ENCODE results near the gene AGO3. TPM values are rescaled to one million over a fixed set of nuclear protein-coding genes. Genes with fewer than 3 reads are reported as not detected.

Gene AGO3
- total and polyA plus RNA-seq, 4 donors = 3.0 to 19.5 (median 7.1) TPM

GRCh38 chr1:36034692-36035091 is 103.8 kb downstream of the AGO3 start:
- Histone ChIP-seq H3K36me3 (ENCODE audit: control insufficient read depth in 4 of 4, insufficient read depth in 3 of 4, low read depth in 1 of 4, low read length in 3 of 4) (peaks cover 3 to 8% (median 5%) of the 10 kb centered on the region in 4 donors), H3K9ac (ENCODE audit: low read depth in 1 of 2, low read length in 2 of 2) (no peak overlapping the region), H3K27me3 (ENCODE audit: control insufficient read depth in 4 of 4, insufficient read depth in 4 of 4, low read length in 3 of 4) (no peaks in the 10 kb centered on the region), H3K9me3 (ENCODE audit: control insufficient read depth in 4 of 4, low read length in 3 of 4) (no peaks in the 10 kb centered on the region), H3K4me3 (ENCODE audit: low read depth in 1 of 3, low read length in 3 of 3) (no peak overlapping the region), H3K4me1 (ENCODE audit: control insufficient read depth in 4 of 4, insufficient read depth in 4 of 4, low read length in 3 of 4) (peaks cover 0 to 3% (median 0%) of the 10 kb centered on the region in 4 donors), H3K27ac (ENCODE audit: low read depth in 1 of 2, low read length in 2 of 2) (peak overlapping the region; percentile 20 to 40)
- TF ChIP-seq ATF3 (IDR thresholded peaks at IDR 0.05) = no peak
- TF ChIP-seq TAF1 (conservative IDR thresholded peaks at IDR 0.05) = no peak
- TF ChIP-seq GABPA (IDR thresholded peaks at IDR 0.05 in 1 of 2, conservative IDR thresholded peaks at IDR 0.05 in 1 of 2) = no peak
- no peak for TF ChIP-seq RAD21 (IDR thresholded peaks at IDR 0.05)
- no peak for TF ChIP-seq NR2F2 (IDR thresholded peaks at IDR 0.05)
- no peak for TF ChIP-seq FOXA2 (IDR thresholded peaks at IDR 0.05)
- TF ChIP-seq EGR1 (IDR thresholded peaks at IDR 0.05; ENCODE audit: low read depth in 2 of 2) = no peak
- TF ChIP-seq, protein P1, sequence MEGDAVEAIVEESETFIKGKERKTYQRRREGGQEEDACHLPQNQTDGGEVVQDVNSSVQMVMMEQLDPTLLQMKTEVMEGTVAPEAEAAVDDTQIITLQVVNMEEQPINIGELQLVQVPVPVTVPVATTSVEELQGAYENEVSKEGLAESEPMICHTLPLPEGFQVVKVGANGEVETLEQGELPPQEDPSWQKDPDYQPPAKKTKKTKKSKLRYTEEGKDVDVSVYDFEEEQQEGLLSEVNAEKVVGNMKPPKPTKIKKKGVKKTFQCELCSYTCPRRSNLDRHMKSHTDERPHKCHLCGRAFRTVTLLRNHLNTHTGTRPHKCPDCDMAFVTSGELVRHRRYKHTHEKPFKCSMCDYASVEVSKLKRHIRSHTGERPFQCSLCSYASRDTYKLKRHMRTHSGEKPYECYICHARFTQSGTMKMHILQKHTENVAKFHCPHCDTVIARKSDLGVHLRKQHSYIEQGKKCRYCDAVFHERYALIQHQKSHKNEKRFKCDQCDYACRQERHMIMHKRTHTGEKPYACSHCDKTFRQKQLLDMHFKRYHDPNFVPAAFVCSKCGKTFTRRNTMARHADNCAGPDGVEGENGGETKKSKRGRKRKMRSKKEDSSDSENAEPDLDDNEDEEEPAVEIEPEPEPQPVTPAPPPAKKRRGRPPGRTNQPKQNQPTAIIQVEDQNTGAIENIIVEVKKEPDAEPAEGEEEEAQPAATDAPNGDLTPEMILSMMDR (IDR thresholded peaks at IDR 0.05; ENCODE audit: low read depth, low read length, missing input control) = no peak
- no peak for TF ChIP-seq ZBTB33 (IDR thresholded peaks at IDR 0.05)
- TF ChIP-seq RXRA (IDR thresholded peaks at IDR 0.05) = no peak
- TF ChIP-seq, protein P2, sequence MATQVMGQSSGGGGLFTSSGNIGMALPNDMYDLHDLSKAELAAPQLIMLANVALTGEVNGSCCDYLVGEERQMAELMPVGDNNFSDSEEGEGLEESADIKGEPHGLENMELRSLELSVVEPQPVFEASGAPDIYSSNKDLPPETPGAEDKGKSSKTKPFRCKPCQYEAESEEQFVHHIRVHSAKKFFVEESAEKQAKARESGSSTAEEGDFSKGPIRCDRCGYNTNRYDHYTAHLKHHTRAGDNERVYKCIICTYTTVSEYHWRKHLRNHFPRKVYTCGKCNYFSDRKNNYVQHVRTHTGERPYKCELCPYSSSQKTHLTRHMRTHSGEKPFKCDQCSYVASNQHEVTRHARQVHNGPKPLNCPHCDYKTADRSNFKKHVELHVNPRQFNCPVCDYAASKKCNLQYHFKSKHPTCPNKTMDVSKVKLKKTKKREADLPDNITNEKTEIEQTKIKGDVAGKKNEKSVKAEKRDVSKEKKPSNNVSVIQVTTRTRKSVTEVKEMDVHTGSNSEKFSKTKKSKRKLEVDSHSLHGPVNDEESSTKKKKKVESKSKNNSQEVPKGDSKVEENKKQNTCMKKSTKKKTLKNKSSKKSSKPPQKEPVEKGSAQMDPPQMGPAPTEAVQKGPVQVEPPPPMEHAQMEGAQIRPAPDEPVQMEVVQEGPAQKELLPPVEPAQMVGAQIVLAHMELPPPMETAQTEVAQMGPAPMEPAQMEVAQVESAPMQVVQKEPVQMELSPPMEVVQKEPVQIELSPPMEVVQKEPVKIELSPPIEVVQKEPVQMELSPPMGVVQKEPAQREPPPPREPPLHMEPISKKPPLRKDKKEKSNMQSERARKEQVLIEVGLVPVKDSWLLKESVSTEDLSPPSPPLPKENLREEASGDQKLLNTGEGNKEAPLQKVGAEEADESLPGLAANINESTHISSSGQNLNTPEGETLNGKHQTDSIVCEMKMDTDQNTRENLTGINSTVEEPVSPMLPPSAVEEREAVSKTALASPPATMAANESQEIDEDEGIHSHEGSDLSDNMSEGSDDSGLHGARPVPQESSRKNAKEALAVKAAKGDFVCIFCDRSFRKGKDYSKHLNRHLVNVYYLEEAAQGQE (IDR thresholded peaks at IDR 0.05) = no peak
- TF ChIP-seq HNF4A (conservative IDR thresholded peaks at IDR 0.05) = no peak
- no peak for TF ChIP-seq JUND (IDR thresholded peaks at IDR 0.05)
- TF ChIP-seq, protein P3, sequence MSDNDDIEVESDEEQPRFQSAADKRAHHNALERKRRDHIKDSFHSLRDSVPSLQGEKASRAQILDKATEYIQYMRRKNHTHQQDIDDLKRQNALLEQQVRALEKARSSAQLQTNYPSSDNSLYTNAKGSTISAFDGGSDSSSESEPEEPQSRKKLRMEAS (IDR thresholded peaks at IDR 0.05) = no peak
- no peak for TF ChIP-seq YY1 (IDR thresholded peaks at IDR 0.05)
- TF ChIP-seq SP1 (IDR thresholded peaks at IDR 0.05) = no peak
- no peak for TF ChIP-seq FOXA1 (IDR thresholded peaks at IDR 0.05)
- no peak for TF ChIP-seq HNF4G (IDR thresholded peaks at IDR 0.05)
- no peak for DNase-seq (ENCODE audit: low spot score)

Measured in liver (tissue), 9 donors.